Heart right ventricle (tissue), 16 donors: Measurements from ENCODE around the gene CACNA1A. TPM values are rescaled to one million over a fixed set of nuclear protein-coding genes. Genes with fewer than 3 reads are reported as not detected.

ENCODE experiments used
- ATAC-seq, 8 donors: fragments of 200-7000 bp; cut with Tn5 transposase; one replicate each; pipeline ENCODE4 v1.9.1; 2020; ENCODE audit warnings: mild to moderate bottlenecking in 8 of 8, moderate library complexity in 8 of 8, moderate number of reproducible peaks in 1 of 8
- DNase-seq, 2 donors: peaks; one replicate each; pipeline ENCODE4 v3.0.0-alpha.2; 2020
- H3K27ac ChIP-seq, 10 donors: fragments of 200-600 bp; sonication (generic) in 2 of 10; one replicate each; pipeline versions ENCODE4 v1.5.0 to v1.8.0; 2020 to 2022; ENCODE audit warnings: mild to moderate bottlenecking in 3 of 10
- H3K27me3 ChIP-seq, 7 donors: fragments of 200-600 bp; one replicate each; pipeline ENCODE4 v1.8.0; 2021 to 2022; ENCODE audit warnings: mild to moderate bottlenecking in 2 of 7
- H3K36me3 ChIP-seq, 9 donors: fragments of 200-600 bp; sonication (generic) in 1 of 9; one replicate each; pipeline versions ENCODE4 v1.5.0 to v1.8.0; 2020 to 2022; ENCODE audit warnings: mild to moderate bottlenecking in 2 of 9
- H3K4me1 ChIP-seq, 9 donors: fragments of 200-600 bp; sonication (generic) in 1 of 9; one replicate each; pipeline versions ENCODE4 v1.5.0 to v1.8.0; 2020 to 2022; ENCODE audit warnings: mild to moderate bottlenecking in 4 of 9
- H3K4me3 ChIP-seq, 10 donors: fragments of 200-600 bp; sonication (generic) in 2 of 10; one replicate each; pipeline versions ENCODE4 v1.5.0 to v1.8.0; 2020 to 2022; ENCODE audit warnings: mild to moderate bottlenecking in 7 of 10, moderate library complexity in 2 of 10
- H3K9me3 ChIP-seq, 11 donors: fragments of 200-600 bp in 10 of 11; sonication (generic) in 2 of 11; one replicate each; pipeline versions ENCODE4 v1.5.0 to v1.8.0; 2013 to 2022; ENCODE audit warnings: mild to moderate bottlenecking in 2 of 11, control low read depth in 1 of 11, moderate library complexity in 1 of 11
- CTCF ChIP-seq, 9 donors: fragments of 200-600 bp; sonication (generic) in 2 of 9; IDR thresholded peaks; one replicate each; pipeline versions ENCODE4 v1.5.0 to v1.8.0; 2021 to 2022; ENCODE audit warnings: antibody characterized with exemption in 9 of 9, mild to moderate bottlenecking in 5 of 9, moderate library complexity in 1 of 9
- WGBS, 2 donors: extraction: QIAGEN DNeasy Blood & Tissue Kit; methylation state at CpG; one replicate each; pipeline ENCODE4 v1.1.7; 2013; ENCODE audit warnings: inconsistent platforms in 1 of 2; 5-methylcytosine and 5-hydroxymethylcytosine counted together
- intact Hi-C, 10 donors: fragments of 100-400 bp; cut with DNase I; formaldehyde crosslinking; loops; one replicate each; pipeline versions ENCODE4 v1.11.1 to v1.14.2; 2022
- polyA plus RNA-seq, 2 donors: library from polyadenylated mRNA; stranded (reverse); fragments of 200-250 nt; gene quantifications; one replicate each; pipeline ENCODE4 v1.2.3, GENCODE V29; 2013
- total RNA-seq, 10 donors: library from RNA; stranded (reverse); fragmentation: NEBNext Ultra II Directional in 3 of 10; extraction: Animal tissue kit (Norgen Biotek cat#: 25700) in 3 of 10; gene quantifications; one replicate each; pipeline versions ENCODE4 v1.2.1 to v1.2.4, GENCODE V29; 2021 to 2023
- donor health status: Arrhythmogenic right ventricular cardiomyopathy.
- donor health status: ischemic (EF 13 %, LVEDD 7.1; RV severe dilation, severe dysfunction).
- donor health status: healthy with polysubstance abuse.
- donor health status: DM: no; HTN: yes; CAD: no.
- donor health status: DM: no; HTN: no; CAD: no.
- donor health status: ischemic (EF 25% LVEDD 6.9; RV normal size, moderate dysfunction).
- donor health status: ischemic (EF 25% LVEDD 5.7; RV mildly dilated, moderate dysfunction).
- donor health status: healthy.
- donor health status: DM: yes; HTN: yes; CAD: no.
- donor health status: Ischemic cardiomyopathy.
- donor health status: ischemic (EF 35%, LVEDD 5.7; RV mildly dilated, moderate dysfunction).
- donor health status: nonischemic (EF 11% LVEDD 7.7; RV severe dilation, severe dysfunction).
- donor health status: DM: yes; HTN: yes; CAD: no.
- donor health status: PGD.
- donor health status: ischemic (EF 29% LVEDD 5.4; RV normal size, mild dysfunction).
- donor health status: nonischemic (EF 23%, LVEDD 6.1; RV moderate dilation, normal function).

The CACNA1A gene
- total and polyA plus RNA-seq, 12 donors, result 0.21 to 2.3 (median 0.66) TPM

- TF ChIP-seq CTCF (IDR thresholded peaks at IDR 0.05), result no peak
Measured at GRCh38 chr19:13343514-13343913, 162.8 kb downstream of the CACNA1A start.

GRCh38 chr19:13342672-13343071 lies 163.6 kb downstream of the CACNA1A start:
- WGBS, 2 donors, result 53 to 60% methylated on average over 2 of the region's 2 CpGs
- Histone ChIP-seq H3K4me3 (no peak overlapping the region), H3K27ac (no peak overlapping the region), H3K27me3 (peaks cover 0 to 10% (median 6%) of the 10 kb centered on the region in 7 donors), H3K36me3 (no peaks in the 10 kb centered on the region), H3K9me3 (peaks cover 0 to 14% (median 3%) of the 10 kb centered on the region in 11 donors), H3K4me1 (no peaks in the 10 kb centered on the region)
- no peak for DNase-seq
- TF ChIP-seq CTCF (IDR thresholded peaks at IDR 0.05), result no peak
- no peak for ATAC-seq
- intact Hi-C loops, result no loop called here

More at GRCh38 chr19:13343514-13343913, 162.8 kb downstream of the CACNA1A start:
- peaks cover 0 to 14% (median 3%) of the 10 kb centered on the region in 11 donors for H3K9me3 ChIP-seq
- no peak for ATAC-seq
- H3K27me3 ChIP-seq, result peaks cover 0 to 15% (median 8%) of the 10 kb centered on the region in 7 donors
- H3K4me3 ChIP-seq, result no peak overlapping the region
- H3K36me3 ChIP-seq, result no peaks in the 10 kb centered on the region
- no peak for DNase-seq
- H3K4me1 ChIP-seq, result no peaks in the 10 kb centered on the region
- 62 to 87% methylated on average over 2 of the region's 2 CpGs for WGBS, 2 donors
- H3K27ac ChIP-seq, result no peak overlapping the region
- intact Hi-C loops, result no loop called here

GRCh38 chr19:13339869-13340268 lies 166.4 kb downstream of the CACNA1A start:
- Histone ChIP-seq H3K9me3 (peaks cover 0 to 37% (median 16%) of the 10 kb centered on the region in 11 donors), H3K27me3 (peaks cover 0 to 3% (median 0%) of the 10 kb centered on the region in 7 donors), H3K27ac (peak overlapping the region in 2 of 10 donors; percentile 9 to 31), H3K4me3 (no peak overlapping the region), H3K4me1 (no peaks in the 10 kb centered on the region), H3K36me3 (no peaks in the 10 kb centered on the region)
- 39 to 51% methylated on average over 13 of the region's 13 CpGs for WGBS, 2 donors
- DNase-seq, result no peak
- ATAC-seq, result peak in 5 of 8 donors; percentile 46 to 65 (median 55)
- intact Hi-C loops, result no loop called here
- TF ChIP-seq CTCF (IDR thresholded peaks at IDR 0.05), result no peak

GRCh38 chr19:13337181-13337580 lies 169.1 kb downstream of the CACNA1A start:
- no peaks in the 10 kb centered on the region for H3K4me1 ChIP-seq
- intact Hi-C loops, result no loop called here
- H3K9me3 ChIP-seq, result peaks cover 0 to 26% (median 16%) of the 10 kb centered on the region in 11 donors
- no peak for DNase-seq
- H3K36me3 ChIP-seq, result no peaks in the 10 kb centered on the region
- no peak for TF ChIP-seq CTCF (IDR thresholded peaks at IDR 0.05)
- WGBS, 2 donors, result 56 to 78% methylated on average over 3 of the region's 3 CpGs
- no peak overlapping the region for H3K27ac ChIP-seq
- H3K27me3 ChIP-seq, result peaks cover 0 to 4% (median 0%) of the 10 kb centered on the region in 7 donors
- no peak for ATAC-seq
- no peak overlapping the region for H3K4me3 ChIP-seq
